Stimulated activated CD4-positive, alpha-beta T cell treated with anti-CD3 and anti-CD28 coated beads, Interleukin-15, amount 100 ng/mL, for 24 hours (primary cell): Measurements from ENCODE around the gene DTNBP1.
"Not testable (repeated sequence)": the region's sequence is repeated elsewhere in the genome, so short reads cannot be mapped to it uniquely, and the experiment has no call there.

Source experiments
- DNase-seq: peaks from one replicate; pipeline ENCODE4 v3.0.0-alpha.2; 2020

Gene DTNBP1

DNA sequence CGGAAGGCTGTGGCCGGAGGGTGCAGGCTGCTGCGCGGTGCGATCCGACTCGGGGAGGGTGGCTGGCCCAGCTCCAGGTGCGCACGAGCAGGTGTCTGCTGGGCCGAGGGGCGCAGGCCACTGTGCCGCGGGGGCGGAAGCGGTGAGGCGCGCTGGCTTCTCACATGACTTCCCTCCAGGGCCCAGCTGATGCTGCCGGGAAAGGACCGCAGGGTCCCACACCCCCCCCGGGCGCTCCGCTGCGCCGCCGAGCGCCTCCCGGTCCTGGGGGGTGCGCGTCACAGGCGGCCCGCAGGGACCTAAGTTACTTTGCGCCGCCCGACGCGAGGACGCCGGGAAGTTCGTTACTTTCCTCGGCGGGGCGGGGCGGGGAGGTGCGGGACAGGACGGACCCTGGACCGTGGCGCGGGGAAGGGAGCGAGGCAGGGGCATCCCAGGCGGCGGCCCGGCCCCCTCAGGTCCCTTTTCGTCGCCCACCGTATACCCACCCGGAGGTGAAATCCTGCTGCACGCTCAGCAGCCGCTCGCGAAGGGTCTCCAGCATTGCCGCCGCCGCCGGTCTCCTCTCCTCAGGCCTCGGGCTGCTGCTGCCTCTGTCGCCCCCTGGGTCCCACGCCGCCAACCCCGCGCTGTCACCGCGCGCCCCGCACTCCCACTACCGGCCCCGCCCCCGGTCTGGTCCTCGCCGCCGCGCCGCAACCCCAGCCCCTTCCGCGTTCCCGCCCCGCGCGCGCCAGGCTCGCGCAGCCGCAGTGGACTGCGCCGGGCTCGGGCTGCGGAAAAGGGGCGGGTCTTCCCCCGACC is at the start of gene DTNBP1:
DTNBP1 (minus strand) TSS at position 703 of the 804 bp plus-strand sequence; CDS start at position 544, 159 bp downstream.
- DNase-seq = peak; percentile 89

DNA sequence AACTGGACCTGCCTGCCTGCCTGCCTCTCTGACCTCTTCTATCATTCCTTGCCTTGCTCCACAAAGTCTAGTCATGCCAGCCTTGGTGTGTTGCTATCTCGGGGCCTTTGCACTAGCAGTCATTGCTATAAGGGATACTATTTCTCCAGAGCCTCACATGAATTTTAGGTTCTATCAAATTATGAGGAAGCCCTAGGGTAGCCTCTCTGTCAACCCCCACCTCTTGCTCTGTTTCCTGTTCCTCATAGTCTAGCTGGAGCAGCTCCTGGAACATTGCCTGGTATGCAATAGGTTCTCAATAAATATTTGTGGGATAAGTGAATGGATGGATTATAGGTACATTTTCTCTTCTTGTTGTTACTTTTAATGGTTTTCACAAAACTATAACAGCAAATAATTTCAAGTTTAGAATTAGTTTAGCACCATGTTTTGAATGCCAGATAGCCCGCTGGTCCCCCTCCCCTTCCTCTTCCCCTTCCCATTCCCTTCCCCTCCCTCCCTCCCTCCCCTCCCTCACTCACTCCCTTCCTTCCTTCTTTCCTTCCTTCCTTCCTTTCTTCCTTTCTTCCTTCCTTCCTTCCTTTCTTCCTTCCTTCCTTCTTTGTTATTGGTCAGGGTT is 46.9 kb upstream of the DTNBP1 start:
- DNase-seq = no peak

GRCh38 chr6:15708231-15708630 is 45.4 kb upstream of the DTNBP1 start:
- no peak for DNase-seq

DNA sequence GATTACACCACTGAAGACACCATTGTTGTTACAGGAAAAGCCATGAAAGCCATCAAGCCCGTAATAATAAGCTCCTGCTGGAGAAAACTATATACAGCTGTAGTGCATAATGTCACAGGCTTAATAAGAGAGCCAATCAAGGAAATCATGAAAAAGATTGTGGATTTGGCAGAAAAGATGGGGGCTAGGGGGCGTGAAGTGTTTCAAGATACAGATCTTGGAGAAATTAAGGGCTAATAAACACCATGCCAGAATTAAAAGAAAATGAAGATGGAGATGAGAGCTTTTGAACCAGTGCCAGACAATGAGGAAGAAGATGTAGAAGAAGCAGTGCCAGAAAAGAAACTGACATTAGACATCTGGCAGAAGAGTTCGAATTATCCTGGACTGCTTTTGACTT is 43.2 kb upstream of the DTNBP1 start:
- no peak for DNase-seq

- DNase-seq = no peak
Observed at GRCh38 chr6:15698471-15698870, 35.6 kb upstream of the DTNBP1 start.

DNA sequence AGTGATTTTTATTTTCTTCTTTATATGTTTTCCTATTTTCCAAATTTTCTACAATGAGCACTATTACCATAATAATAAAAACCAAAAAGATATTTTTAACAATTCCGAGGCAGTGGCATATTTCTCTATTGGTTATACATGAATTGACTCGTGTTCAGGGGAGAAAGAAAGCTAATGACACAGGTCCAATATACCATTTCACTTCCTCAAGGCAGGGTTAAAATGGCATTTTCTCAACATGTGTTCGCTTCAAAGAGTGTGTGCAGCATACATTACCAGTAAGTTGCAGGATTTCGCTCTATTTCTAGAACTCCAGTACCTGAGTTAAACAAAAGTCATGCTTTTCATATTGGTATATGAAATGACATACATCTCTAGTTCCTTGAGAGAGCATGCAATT is 35.1 kb upstream of the DTNBP1 start:
- no peak for DNase-seq

DNA sequence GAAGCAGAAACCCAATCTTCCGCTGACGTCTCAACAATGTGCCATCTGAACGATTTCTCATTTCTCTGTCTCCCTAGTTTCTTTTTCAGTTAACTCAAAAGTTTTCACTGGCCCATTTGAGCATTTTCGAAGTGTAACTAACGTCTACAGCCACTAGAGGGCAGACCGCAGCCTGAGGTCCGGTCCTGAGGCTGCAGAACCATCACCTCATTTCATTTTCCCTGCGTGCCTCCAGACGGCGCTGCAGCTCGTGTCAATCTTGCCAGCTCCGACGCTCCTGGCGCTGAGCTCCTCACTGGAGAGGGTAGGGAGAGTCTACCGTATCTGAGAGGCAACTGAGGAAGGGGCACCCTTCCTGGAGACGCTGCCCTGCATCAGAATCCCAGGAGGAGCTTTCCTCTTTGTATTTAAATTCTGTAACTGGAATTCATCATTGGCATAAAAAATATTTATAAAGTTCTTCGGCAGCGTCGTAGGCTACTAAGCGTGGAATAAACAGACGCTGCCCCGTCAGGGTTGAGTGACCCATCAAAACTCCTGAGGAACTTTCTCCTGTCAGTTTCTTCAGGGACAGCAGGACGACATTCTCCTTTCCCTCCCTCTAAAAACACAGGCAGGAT is 28.5 kb upstream of the DTNBP1 start:
- DNase-seq = peak; percentile 86

DNA sequence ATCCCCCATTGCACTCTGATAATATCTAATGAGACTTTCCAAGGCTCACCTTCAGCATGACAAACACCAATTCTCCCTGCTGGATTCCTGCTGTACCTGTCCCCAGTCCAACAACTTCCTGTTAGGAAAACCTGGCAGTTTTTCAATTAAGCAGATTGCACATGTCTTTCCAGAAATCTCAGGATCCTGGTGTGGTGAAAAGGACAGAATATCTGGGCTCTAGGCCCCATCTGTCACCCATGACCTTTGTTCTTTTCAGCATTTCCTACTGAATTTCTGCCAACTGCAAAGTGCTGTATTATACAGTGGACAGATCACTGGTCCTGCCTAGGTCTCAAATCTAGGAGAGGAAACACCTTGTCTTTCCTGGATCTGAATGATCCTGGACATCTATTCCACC is 27.7 kb upstream of the DTNBP1 start:
- no peak for DNase-seq

DNA sequence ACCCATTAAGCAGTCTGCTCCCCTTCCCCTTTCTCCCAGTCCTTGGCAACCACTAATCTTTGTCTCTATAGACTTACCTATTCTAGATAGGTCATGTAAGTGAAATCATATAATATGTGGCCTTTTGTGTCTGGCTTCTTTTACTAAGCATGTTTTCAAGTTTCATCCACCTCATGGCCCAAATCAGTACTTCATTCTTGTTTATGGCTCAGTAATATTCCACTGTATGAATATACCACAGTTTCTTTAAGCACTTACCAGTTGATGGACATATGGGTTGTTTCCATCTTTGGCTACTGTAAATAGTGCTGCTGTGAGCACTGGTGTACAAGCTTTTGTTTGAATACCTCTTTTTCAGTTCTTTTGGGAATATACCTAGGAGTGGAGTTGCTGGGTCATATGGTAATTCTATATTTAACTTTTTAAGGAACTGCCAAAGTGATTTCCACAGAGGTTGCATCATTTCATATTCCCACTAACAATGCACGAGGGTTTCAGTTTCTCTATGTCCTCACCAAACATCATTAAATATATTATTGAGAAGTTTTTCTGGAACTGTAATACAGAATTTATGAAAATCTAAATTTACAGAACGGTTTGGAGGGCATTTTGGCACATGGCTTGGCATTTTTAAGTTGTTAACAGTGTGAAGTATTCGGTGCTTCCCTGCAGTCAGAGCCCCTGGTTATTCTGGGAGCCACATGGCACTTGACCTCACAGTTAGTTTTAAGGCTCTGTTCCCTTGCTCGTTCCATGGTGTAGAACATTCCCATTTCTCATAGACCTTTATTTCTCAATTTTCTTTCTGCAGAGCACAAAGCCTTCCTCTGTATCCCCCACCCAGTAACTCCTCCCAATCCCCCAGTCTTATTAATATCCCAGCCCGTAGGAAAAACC is 27.0 kb upstream of the DTNBP1 start:
- DNase-seq = no peak

DNA sequence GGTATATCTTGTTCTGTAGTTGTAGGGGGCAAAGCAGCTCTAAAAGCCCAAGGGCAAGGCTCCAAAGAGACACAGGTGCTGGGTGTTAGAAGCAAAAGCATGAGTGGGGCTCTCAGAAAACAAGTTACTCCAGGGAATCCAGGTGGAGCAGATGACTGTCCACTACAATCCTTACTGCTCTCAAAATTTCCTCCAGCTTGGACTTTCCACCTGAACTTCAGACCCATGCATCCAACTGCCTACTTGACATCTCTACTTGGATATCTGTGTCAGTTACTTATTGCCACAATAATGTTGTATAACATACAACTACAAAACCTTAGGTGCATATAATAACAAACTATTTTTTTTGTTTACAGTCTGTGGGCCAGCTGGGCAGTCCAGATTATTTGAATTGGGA is 22.8 kb upstream of the DTNBP1 start:
- DNase-seq = no peak

DNA sequence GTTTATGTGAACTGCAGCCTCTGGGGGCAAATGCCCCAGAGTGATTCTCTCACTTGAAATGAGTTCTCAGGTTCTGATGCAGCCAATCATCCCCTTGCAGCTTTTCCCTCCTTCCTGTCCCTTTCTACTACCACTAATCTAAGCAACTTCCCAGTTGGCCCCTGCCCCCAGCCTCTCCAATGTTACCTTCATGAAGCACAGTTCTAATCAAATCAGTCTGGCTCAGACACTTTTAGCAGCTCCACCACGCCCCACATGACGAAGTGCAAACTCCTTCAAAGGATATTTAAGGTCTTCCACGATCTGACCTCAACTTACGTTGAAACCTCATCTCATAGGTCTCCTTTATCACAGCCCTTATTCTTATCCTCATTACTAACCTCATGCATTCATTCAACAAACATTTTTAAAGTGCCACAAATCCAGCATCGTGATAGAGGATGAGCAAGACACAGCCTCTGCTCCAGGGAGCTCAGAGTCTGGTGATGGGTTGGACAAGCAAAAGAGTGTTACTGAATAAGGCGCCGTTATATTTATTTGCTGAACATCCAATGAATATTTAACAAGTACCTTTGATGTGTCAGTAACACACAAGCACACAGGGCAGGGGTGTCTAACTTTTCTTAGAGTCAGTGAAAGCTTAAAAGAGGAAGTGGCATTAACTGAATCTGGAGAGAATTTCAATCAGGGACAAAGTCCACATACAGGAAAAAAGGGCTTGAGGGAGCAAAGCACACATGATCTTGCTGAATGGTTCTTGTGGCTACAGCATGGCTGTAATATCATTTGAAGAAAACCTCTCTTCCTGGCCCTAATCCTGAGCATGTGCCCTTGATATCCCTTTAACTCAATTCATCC is 20.4 kb upstream of the DTNBP1 start:
- DNase-seq = no peak

DNA sequence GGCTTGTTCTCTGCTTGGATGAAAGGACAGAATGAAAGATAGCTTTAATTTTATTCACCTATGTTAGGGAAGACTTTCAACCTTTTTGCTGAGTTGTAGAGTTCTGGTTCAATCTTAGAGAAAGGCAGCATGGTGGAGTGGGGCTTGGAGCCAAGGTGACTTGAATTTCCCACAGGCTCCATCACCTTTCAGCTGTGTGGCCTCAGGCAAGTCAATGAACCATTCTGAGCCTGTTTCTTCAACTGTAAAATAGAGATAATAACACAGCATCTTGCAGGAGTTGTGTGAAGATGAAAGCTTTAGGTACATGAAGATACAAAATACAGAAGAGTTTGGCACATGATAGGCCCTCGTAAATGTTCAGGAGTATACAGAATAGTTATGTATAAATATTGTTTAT is 19.1 kb upstream of the DTNBP1 start:
- DNase-seq = no peak

GRCh38 chr6:15678514-15678913 is 15.7 kb upstream of the DTNBP1 start:
- DNase-seq = no peak

DNA sequence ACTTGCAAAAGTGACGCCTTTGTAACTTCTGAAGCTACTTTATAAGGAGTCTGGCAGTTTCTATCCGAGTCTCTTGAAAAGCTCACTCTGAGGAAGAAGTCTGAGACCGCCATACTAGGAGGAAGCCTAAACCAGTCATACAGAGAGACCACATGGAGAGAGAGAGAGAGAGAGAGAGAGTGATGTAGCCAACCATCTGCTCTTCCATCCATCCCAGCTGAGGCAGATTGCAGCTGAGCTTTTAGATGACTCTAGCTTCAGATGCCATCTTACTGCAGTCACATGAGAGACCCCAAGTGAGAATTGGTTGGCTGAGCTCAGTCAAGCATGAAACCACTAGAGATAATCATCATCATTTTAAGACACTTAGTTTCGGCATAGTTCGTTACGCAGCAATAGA is 15.0 kb upstream of the DTNBP1 start:
- DNase-seq = no peak

- DNase-seq = no peak
Observed at GRCh38 chr6:15675536-15676220, 12.8 kb upstream of the DTNBP1 start.

DNA sequence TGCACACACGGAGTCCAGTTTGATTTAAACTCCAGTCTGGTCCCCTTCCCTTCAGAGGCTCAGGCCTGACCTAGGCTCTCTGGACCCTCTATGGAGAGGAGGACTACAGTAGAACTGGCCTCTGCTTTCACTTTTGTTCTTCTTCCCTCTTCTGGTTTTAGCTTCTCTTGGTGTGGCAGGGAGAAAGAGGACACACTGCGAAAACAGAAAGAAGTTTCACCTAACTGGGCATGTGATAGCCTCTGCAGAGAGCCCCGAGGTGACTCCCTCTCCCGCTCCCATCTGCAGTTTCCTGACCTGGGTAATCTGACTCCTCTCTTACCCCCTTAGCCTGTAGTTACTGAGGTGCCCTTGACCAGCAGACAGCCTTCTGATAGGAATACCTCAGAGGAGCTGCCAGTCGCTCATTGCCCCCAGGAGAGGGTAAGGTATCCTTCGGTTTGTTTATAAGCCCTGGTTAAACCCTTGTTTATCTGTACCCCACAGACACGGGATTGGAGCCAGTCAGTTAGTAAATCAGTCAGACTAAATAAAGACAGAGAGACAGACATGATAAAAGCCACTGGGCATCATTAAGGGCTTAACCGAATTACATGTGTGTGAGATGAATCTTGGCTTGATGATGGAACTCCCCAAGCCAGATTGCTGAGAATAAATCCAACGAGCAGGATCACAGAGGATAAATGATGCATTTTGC is 12.0 kb upstream of the DTNBP1 start:
- DNase-seq = no peak

DNA sequence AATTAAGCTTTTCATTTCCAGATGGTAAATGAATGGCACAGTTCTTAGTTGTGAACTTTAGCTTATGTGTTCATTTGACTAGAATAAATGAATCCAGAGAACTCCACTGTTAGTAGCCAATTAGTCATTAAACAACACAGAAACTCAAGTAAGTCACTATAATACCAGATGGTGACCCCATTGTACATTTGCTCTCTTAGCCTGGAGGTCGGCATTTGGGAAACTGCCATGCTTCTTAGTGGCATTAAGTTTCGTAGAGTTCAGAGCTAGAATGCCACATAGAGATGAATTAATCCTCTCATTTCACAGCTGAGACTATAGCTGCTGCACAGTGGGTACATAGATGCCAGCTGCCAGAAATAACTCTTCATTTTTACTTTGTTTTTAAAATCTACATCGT is 10.8 kb upstream of the DTNBP1 start:
- no peak for DNase-seq

DNA sequence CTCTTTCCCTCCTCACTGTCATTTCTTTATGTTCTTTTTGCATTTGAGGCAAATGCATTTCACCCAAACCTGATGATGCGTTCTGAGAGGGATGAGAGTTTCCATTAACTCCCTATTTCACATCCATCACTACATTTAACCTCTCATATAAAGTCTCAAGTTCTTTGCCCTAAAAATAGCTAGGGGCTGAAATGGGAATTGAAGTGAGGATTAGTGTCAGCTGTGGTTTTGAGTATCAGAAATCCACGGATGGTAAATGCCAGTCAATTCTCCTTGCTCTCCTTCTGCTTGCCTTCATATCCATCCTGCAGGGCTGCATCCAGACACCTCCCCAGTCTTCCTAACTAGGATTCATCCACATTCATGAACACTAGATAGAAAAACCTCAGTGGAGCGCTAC is 10.0 kb upstream of the DTNBP1 start:
- DNase-seq = no peak

GRCh38 chr6:15672291-15672690 is 9.5 kb upstream of the DTNBP1 start:
- no peak for DNase-seq

DNA sequence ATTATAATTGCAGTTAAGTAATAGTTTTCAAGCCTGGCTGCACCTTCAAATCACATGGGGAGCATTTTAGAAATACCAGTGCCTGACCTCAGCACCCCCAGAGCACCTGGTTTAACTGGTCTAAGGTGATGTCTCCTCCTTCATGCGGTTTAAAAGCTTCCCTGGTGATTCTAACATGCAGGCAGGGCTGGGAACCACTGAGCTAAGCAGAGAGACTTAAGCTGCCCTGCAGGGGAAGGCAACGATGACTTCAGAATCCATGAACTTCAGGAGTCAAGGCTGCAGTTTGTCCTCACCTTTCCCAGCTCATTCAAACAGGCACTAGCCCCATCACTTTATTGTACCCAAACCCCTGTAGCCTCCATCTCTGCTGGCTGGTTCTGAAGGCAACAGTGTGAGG is 6.1 kb upstream of the DTNBP1 start:
- DNase-seq = no peak

DNA sequence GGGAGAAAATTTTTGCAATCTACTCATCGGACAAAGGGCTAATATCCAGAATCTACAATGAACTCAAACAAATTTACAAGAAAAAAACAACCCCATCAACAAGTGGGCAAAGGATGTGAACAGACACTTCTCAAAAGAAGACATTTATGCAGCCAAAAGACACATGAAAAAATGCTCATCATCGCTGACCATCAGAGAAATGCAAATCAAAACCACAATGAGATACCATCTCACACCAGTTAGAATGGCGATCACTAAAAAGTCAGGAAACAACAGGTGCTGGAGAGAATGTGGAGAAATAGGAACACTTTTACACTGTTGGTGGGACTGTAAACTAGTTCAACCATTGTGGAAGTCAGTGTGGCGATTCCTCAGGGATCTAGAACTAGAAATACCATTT is 4.1 kb upstream of the DTNBP1 start:
- DNase-seq = not testable (repeated sequence)
